ENCODE results near the gene SNX6. TPM values are rescaled to one million over a fixed set of nuclear protein-coding genes. Genes with fewer than 3 reads are reported as not detected.

Gene SNX6
- total RNA-seq, 4 donors from 2014 or later, result 60.8 to 118 (median 80.5) TPM

GRCh38 chr14:34673702-34674101 is 43.8 kb upstream of the SNX6 start:
- Histone ChIP-seq H3K4me3 (no peak overlapping the region), H3K4me1 (no peaks in the 10 kb centered on the region), H3K27ac (no peak overlapping the region), H3K9me3 (no peaks in the 10 kb centered on the region), H3K36me3 (no peaks in the 10 kb centered on the region), H3K27me3 (no peaks in the 10 kb centered on the region)
- 81 to 82% methylated on average over 1 of the region's 1 CpG for WGBS, 2 donors
- no peak for DNase-seq (ENCODE audit: low spot score in 2 of 2)
- TF ChIP-seq POLR2A (IDR thresholded peaks at IDR 0.05) (no peak), EP300 (IDR thresholded peaks at IDR 0.05) (no peak)
- TF ChIP-seq, protein P1, sequence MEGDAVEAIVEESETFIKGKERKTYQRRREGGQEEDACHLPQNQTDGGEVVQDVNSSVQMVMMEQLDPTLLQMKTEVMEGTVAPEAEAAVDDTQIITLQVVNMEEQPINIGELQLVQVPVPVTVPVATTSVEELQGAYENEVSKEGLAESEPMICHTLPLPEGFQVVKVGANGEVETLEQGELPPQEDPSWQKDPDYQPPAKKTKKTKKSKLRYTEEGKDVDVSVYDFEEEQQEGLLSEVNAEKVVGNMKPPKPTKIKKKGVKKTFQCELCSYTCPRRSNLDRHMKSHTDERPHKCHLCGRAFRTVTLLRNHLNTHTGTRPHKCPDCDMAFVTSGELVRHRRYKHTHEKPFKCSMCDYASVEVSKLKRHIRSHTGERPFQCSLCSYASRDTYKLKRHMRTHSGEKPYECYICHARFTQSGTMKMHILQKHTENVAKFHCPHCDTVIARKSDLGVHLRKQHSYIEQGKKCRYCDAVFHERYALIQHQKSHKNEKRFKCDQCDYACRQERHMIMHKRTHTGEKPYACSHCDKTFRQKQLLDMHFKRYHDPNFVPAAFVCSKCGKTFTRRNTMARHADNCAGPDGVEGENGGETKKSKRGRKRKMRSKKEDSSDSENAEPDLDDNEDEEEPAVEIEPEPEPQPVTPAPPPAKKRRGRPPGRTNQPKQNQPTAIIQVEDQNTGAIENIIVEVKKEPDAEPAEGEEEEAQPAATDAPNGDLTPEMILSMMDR (IDR thresholded peaks at IDR 0.05), result no peak

DNA sequence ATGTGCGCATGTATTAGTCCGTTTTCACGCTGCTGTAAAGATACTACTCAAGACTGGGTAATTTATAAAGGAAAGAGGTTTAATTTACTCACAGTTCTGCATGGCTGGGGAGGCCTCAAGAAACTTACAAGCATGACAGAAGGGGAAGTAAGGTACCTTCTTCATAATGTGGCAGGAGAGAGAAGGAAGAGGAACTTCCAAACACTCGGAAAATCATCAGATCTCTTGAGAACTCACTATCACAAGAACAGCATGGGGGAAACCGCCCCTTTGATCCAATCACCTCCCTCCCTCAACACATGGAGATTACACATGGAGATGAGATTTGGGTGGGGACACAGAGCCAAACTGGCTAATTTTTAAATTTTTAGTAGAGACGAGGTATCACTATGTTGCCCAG is 41.8 kb upstream of the SNX6 start:
- Histone ChIP-seq H3K4me1 (no peaks in the 10 kb centered on the region), H3K27ac (no peak overlapping the region), H3K9me3 (no peaks in the 10 kb centered on the region), H3K36me3 (no peaks in the 10 kb centered on the region), H3K27me3 (no peaks in the 10 kb centered on the region), H3K4me3 (no peak overlapping the region)
- DNase-seq (ENCODE audit: low spot score in 2 of 2), result no peak
- TF ChIP-seq POLR2A (IDR thresholded peaks at IDR 0.05) (no peak), EP300 (IDR thresholded peaks at IDR 0.05) (no peak)
- TF ChIP-seq, protein P1 (IDR thresholded peaks at IDR 0.05), result no peak
- 77 to 78% methylated on average over 6 of the region's 6 CpGs for WGBS, 2 donors

DNA sequence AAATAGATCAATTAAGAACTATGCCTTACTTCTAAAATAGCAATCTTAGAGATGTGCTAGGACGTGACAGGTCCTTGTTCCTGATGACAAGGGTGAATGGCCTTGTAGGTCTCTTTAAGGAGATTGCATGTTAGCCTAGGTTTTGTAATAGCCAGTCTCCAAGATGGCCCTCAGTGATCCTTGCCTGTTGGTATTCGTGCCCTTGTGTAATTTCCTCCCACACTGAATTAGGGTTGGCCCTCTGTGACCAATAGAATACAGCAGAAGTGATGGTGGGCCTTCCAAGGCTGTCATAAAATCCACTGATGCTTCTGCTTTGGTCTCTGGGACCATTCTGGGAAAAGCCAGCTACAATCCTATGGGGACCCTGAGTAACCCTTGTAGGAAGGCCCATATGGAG is 38.2 kb upstream of the SNX6 start:
- Histone ChIP-seq H3K4me3 (no peak overlapping the region), H3K27me3 (no peaks in the 10 kb centered on the region), H3K36me3 (no peaks in the 10 kb centered on the region), H3K27ac (no peak overlapping the region), H3K9me3 (no peaks in the 10 kb centered on the region), H3K4me1 (no peaks in the 10 kb centered on the region)
- no peak for TF ChIP-seq POLR2A (IDR thresholded peaks at IDR 0.05)
- TF ChIP-seq EP300 (IDR thresholded peaks at IDR 0.05), result no peak
- TF ChIP-seq, protein P1 (IDR thresholded peaks at IDR 0.05), result no peak
- WGBS, 2 donors, result 72 to 85% methylated on average over 2 of the region's 2 CpGs
- no peak for DNase-seq (ENCODE audit: low spot score in 2 of 2)

GRCh38 chr14:34667007-34667406 is 37.1 kb upstream of the SNX6 start:
- TF ChIP-seq EP300 (IDR thresholded peaks at IDR 0.05), result no peak
- no peak for TF ChIP-seq POLR2A (IDR thresholded peaks at IDR 0.05)
- no peak for DNase-seq (ENCODE audit: low spot score in 2 of 2)

DNA sequence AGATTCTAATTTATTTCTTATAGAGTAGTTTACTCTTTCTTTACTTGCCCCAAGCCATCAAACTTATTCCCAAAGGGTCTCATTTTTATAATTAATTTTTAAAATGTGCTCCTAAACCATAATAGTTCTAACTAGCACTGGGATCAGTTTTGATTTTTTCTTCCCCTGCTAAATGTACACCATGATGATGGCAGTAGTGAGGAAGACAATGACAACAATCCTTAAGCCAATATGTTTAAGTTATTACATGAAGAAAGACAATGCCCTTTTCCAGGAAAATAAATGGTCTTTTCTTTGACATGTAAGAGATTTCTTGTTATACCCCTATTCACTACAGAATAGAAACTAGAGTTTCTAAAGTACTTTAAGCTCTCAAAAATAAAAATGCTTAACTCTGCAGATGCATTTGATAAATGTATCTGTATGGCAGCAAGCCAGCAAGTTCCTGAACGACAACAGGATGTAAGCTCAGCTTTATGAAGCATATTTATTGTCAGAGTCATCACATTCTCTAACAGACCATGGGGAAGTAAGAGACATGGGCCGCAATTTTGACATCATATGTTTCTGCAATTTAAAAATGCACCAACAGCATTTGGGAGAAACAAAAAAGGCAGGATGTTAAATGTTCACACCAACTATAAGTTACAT is 36.0 kb upstream of the SNX6 start:
- no peak overlapping the region for H3K4me3 ChIP-seq
- peak in 1 of 2 donors; percentile 76 for DNase-seq (ENCODE audit: low spot score in 2 of 2)
- 27 to 28% methylated on average over 2 of the region's 2 CpGs for WGBS, 2 donors
- peaks cover 0 to 9% (median 0%) of the 10 kb centered on the region in 4 donors for H3K9me3 ChIP-seq
- no peaks in the 10 kb centered on the region for H3K4me1 ChIP-seq
- no peaks in the 10 kb centered on the region for H3K27me3 ChIP-seq
- TF ChIP-seq POLR2A (IDR thresholded peaks at IDR 0.05) (no peak), EP300 (IDR thresholded peaks at IDR 0.05) (peak in 1 of 2 donors; percentile 69)
- TF ChIP-seq, protein P1 (IDR thresholded peaks at IDR 0.05), result no peak
- H3K27ac ChIP-seq, result peak overlapping the region in 3 of 4 donors; percentile 46 to 56 (median 50)
- no peaks in the 10 kb centered on the region for H3K36me3 ChIP-seq

More at GRCh38 chr14:34667007-34667406, 37.1 kb upstream of the SNX6 start:
- H3K36me3 ChIP-seq, result no peaks in the 10 kb centered on the region
- H3K9me3 ChIP-seq, result peaks cover 0 to 9% (median 0%) of the 10 kb centered on the region in 4 donors
- H3K4me1 ChIP-seq, result no peaks in the 10 kb centered on the region
- H3K27ac ChIP-seq, result peak overlapping the region in 2 of 4 donors; percentile 1 to 50
- WGBS, 2 donors, result 93 to 97% methylated on average over 7 of the region's 7 CpGs
- H3K27me3 ChIP-seq, result no peaks in the 10 kb centered on the region
- no peak overlapping the region for H3K4me3 ChIP-seq

Measured in tibial nerve (tissue), 4 donors.